Measurements from ENCODE around the gene PPIL4. TPM values are rescaled to one million over a fixed set of nuclear protein-coding genes. Genes with fewer than 3 reads are reported as not detected.
"Not testable (repeated sequence)": the region's sequence is repeated elsewhere in the genome, so short reads cannot be mapped to it uniquely, and the experiment has no call there.

PPIL4 gene
- total RNA-seq, 1 donor from 2014 or later: 18.6 TPM

DNA sequence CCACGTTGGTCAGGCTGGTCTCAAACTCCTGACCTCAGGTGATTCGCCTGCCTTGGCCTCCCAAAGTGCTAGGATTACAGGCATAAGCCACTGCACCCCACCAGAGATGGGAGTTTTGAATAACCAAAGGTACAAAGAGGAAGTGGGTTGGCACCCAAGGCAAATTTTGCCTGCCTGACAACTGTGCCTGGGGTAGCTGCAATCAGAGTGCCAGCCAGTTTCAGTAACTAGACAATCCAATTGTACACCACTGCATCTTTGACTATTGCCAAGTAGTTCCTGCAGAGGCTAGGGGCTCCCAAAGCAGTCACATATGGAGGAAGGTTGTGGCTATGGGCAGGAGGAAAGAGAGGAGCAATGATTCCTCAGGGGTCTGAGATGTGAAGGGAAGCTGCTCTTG, 77.7 kb downstream of the PPIL4 start:
- intact Hi-C loops (cut with DNase I): no loop called here
- no peak for DNase-seq (ENCODE audit: low spot score)

DNA sequence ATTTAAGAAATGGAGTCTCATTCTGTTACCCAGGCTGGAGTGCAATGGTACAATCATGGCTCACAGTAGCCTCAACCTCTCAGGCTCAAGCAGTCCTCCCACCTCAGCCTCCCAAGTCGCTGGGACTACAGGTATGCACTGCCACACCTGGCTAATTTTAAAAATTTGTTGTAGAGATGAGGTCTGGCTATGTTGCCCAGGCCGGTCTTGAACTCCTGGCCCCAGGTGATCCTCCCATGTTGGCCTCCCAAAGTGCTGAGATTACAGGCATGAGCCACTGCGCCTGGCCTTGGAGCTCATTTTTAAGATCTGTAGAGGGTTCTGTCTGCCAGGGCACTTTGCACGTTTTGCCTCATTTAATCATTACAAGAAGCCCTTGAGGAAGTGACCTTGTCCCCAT, 78.6 kb downstream of the PPIL4 start:
- intact Hi-C loops (cut with DNase I): no loop called here
- no peak for DNase-seq (ENCODE audit: low spot score)

DNA sequence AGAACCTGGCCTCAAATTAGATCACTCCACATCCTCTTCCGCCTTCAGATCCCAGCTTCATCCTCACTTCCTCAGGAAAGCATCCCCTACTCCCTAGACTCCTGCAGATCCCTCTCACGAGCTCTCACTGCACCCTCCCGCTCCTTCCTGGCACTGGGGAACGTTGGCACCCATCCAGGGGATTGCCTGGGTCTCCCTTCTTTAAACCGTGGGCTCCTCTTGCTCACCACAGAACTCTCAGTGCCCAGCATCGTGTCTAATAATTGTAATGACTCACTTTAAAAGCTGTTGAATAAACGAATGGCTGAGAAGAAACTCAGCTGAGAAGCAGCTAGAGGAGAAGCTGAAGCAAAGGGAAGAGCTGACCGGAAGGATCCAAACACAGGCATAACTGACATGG, 81.4 kb downstream of the PPIL4 start:
- intact Hi-C loops (cut with DNase I): no loop called here
- DNase-seq (ENCODE audit: low spot score): no peak

DNA sequence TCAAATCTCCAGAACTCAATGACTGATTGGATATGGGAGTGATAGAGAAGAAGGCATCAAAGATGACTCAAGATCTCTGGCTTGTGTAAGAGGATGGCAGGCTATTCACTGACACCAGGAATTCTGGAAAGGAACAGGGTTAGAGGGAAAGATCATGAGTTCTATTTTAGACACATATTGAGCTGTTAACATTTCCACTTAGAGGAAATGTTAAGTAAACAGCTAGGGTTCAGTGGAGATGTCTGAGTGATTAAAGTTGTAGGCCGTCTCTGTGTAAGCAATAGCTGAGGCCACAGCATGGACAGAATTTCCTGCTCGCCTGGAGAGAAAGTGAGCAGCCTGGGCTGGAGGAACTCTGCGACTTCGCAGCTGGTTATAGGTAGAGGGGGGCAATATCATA, 82.1 kb downstream of the PPIL4 start:
- intact Hi-C loops (cut with DNase I): no loop called here
- DNase-seq (ENCODE audit: low spot score): no peak

DNA sequence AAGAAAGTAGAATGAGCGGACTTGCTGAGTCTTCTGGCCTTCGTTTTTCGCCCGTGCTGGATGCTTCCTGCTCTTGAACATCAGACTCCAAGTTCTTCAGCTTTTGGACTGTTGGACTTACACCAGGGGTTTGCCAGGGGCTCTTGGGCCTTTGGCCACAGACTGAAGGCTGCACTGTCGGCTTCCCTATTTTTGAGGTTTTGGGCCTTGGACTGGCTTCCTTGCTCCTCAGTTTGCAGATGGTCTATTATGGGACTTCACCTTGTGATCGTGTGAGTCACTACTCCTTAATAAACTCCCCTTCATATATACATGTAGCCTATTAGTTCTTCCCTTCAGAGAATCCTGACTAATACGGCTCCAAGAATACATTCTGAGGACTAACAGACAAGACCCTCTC, 83.1 kb downstream of the PPIL4 start:
- DNase-seq (ENCODE audit: low spot score); intact Hi-C loops (cut with DNase I): not testable (repeated sequence)

- intact Hi-C loops (cut with DNase I): no loop called here
- no peak for DNase-seq (ENCODE audit: low spot score)
Measured at GRCh38 chr6:149461670-149462069, 84.2 kb downstream of the PPIL4 start.

GRCh38 chr6:149460249-149460648, 85.6 kb downstream of the PPIL4 start:
- DNase-seq (ENCODE audit: low spot score): peak; percentile 46
- intact Hi-C loops (cut with DNase I): not testable (repeated sequence)

- DNase-seq (ENCODE audit: low spot score): no peak
- intact Hi-C loops (cut with DNase I): no loop called here
Measured at GRCh38 chr6:149459761-149460160, 86.1 kb downstream of the PPIL4 start.

DNA sequence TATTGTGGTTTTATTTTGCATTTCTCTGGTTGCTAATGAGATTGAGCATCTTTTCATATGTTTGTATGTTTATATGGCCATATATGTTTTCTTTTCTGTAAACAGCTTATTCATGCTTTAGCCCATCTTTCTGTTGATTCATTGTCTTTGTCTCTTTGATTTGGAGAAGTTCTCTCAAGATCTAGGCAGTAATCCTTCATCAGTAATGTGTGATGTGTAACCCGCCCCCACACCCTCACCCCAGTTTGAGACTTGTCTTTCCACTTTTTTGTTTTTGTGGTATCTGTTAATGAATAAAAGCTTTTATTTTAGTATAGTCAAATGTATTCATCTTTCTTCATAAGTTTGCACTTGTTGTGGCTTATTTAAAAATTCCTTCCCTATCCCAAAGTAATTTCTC, 87.0 kb downstream of the PPIL4 start:
- intact Hi-C loops (cut with DNase I): no loop called here
- DNase-seq (ENCODE audit: low spot score): no peak

DNA sequence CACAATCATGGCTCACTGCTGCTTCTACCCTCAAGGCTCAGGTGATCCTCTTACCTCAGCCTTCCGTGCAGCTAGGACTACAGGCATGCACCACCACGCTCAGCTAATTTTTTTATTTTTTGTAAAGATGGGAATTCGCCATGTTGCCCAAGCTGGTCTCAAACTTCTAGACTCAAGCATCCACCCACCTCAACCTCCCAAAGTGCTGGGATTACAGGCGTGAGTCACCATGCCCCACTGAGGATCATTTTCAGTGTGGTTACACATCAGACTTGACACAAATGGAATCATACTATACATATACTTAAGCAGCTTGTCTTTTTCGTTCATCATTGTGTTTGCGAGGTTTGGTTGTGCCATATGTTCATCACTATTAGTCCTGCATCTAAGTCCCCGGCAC, 87.6 kb downstream of the PPIL4 start:
- no peak for DNase-seq (ENCODE audit: low spot score)
- intact Hi-C loops (cut with DNase I): no loop called here

DNA sequence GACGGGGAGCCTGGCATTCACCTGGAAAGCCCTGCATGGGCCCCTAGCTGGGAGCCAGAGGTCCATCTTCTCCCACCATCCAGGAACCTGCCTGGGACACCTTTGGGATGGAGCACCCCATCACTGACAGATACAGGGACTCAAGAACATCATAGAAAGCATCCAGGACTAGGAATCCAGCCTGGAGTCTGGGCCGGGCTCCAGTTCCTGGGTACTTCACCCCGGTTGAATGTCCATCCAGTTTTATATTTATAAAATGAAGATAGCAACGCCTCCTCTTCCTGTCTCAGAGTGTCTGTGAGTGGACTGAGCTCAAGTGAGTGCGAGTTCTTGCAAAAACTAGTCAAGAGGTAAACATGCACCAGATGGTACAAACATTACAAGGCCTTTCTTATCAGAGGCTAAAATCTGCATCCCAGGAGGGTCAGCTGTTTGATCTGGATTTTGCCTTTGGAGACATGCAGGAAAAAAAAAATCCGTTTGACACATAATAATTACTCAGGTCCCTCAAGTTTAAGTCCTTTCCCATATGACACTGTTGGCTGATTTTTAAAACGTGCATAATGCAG, 88.4 kb downstream of the PPIL4 start:
- intact Hi-C loops (cut with DNase I): no loop called here
- DNase-seq (ENCODE audit: low spot score): no peak

- DNase-seq (ENCODE audit: low spot score): no peak
- intact Hi-C loops (cut with DNase I): no loop called here
Measured at GRCh38 chr6:149456311-149457021, 89.4 kb downstream of the PPIL4 start.

- no peak for DNase-seq (ENCODE audit: low spot score)
- intact Hi-C loops (cut with DNase I): no loop called here
Measured at GRCh38 chr6:149455031-149455732, 90.7 kb downstream of the PPIL4 start.

Other genes starting within 250 kb of the PPIL4 start
- gene TAB2, start 228.3 kb downstream of the PPIL4 start, total RNA-seq: 49.2 TPM
- gene SUMO4, start 145.8 kb downstream of the PPIL4 start, total RNA-seq: 1.3 TPM
- gene ZC3H12D, start 61.0 kb downstream of the PPIL4 start, total RNA-seq: 0.35 TPM
- 53.8 TPM for gene GINM1, start 20.3 kb upstream of the PPIL4 start, total RNA-seq
- 13.1 TPM for gene KATNA1, start 102.7 kb upstream of the PPIL4 start, total RNA-seq
- gene LATS1, start 172.1 kb upstream of the PPIL4 start, total RNA-seq: 14.6 TPM
- 23.2 TPM for gene NUP43, start 200.5 kb upstream of the PPIL4 start, total RNA-seq
- gene PCMT1, start 203.7 kb upstream of the PPIL4 start, total RNA-seq: 130 TPM